Fibroblast of pulmonary artery (primary cell): ENCODE data around the gene CARHSP1.
A peak's percentile ranks its signal among the peaks of the same experiment; 100 is the strongest.

ENCODE experiments used
- DNase-seq: peaks from one replicate; pipeline ENCODE4 v3.0.0-alpha.2; 2010; ENCODE audit warnings: low read depth
- H3K4me3 ChIP-seq: replicated peaks from 2 replicates; pipeline ENCODE4 v1.5.1; 2011; ENCODE audit warnings: low read depth, mild to moderate bottlenecking, control low read depth, low read length, moderate library complexity
- TF ChIP-seq, protein P1 (sequence below): IDR thresholded peaks from 2 replicates; pipeline ENCODE4 v1.5.1; 2011; ENCODE audit warnings: mild to moderate bottlenecking, control low read depth, low read length, inconsistent platforms; ENCODE audit errors: missing control alignments

Gene CARHSP1

DNA sequence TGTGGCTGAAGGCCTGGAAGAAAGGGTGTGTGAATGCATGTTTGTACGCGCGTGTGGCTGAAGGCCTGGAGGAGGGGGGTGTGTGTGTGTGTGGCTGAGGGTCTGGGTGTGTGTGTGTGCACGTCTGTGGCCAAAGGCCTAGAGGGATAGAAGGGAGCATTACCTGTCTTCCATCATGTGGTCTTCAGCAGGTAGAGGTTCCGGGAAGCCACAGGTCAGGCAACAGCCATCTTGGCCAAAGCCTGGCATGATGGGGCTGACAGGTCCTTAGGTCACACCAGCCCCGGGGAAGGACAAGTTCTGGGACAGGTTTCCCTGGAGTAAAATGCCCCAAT is 18.6 kb upstream of the CARHSP1 start:
- no peak overlapping the region for H3K4me3 ChIP-seq
- TF ChIP-seq, protein P1, sequence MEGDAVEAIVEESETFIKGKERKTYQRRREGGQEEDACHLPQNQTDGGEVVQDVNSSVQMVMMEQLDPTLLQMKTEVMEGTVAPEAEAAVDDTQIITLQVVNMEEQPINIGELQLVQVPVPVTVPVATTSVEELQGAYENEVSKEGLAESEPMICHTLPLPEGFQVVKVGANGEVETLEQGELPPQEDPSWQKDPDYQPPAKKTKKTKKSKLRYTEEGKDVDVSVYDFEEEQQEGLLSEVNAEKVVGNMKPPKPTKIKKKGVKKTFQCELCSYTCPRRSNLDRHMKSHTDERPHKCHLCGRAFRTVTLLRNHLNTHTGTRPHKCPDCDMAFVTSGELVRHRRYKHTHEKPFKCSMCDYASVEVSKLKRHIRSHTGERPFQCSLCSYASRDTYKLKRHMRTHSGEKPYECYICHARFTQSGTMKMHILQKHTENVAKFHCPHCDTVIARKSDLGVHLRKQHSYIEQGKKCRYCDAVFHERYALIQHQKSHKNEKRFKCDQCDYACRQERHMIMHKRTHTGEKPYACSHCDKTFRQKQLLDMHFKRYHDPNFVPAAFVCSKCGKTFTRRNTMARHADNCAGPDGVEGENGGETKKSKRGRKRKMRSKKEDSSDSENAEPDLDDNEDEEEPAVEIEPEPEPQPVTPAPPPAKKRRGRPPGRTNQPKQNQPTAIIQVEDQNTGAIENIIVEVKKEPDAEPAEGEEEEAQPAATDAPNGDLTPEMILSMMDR = no peak
- no peak for DNase-seq

DNA sequence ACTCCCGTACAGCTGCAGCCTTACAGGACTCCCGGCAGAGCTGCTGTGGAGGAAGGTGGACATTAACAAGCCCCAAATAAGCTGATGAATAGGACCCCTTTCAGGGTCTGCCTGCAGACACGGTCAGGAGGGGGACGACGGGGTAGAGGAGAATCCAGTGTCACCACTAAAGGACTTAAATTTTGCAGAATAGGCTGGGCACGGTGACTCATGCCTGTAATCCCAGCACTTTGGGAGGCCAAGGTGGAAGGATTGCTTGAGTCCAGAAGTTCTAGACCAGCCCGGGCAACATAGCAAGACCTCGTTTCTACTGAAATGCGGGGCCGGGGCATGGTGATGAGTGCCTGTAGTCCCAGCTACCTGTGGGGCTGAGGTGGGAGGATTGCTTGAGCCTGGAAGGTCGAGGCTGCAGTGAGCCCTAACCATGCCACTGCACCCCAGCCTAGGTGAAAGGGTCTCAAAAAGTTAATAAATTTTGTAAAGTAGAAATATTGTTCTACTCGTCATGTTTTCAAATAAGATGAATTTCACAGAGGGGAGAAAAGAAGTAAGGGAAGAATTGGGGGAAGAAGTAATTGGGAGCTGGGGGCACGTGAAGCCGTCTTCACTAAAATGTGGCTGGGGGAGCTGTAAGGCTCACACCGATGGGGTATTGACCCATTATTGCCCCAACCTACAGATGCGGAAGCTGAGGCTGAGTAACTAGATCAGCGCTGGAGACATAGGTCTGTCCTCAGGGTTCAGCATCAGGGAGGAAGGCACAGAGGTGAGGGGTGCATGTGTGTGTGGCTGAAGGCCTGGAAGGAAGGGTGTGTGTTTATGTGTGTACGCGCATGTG is 18.0 kb upstream of the CARHSP1 start:
- TF ChIP-seq, protein P1 = no peak
- DNase-seq = no peak
- no peak overlapping the region for H3K4me3 ChIP-seq

DNA sequence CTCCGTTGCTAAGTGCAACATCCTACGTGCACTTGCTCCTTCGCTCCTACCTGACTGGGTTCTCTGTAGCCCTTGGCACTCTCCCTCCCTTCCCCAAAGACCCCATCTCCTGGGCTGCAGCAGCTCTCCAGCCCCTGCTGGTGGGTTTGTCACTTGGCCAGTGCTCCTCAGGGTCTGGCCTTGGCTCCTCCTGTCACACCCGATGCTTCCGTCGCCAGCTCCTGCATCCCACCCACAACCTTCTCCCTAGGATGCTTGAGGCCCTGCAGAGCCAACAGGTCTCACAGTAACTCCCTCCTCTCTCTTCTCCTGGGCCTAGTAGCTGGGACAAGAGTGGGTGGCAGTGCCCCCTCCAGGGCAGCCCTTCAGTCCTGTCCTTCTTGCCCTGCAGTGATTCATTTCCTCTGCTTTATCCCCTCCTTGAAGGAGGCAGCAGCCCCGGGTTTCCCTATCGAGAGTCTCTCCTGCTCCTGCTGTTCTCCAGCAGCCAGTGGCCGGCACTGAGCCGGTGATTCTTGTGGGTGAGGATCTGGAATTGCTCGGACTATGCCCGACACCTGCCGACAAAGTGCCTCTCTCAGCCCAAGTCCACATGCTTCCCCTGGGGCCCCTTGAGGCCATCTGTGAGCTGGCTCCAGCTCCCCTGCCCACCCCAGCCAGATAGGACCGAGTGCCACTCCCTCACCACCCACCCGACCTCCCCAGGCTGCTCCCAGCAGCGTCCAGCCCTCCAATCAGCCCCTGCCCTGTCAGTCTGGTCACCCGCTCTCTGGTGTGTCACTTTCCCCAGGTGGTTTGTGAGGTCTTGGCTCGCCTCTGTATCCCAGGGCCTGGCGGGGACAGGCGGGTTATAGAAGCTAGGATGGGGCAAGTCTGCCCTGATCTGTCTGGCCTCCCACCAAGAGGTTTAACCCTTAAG is 17.1 kb upstream of the CARHSP1 start:
- peak; percentile 40 for DNase-seq
- no peak overlapping the region for H3K4me3 ChIP-seq
- TF ChIP-seq, protein P1 = no peak

DNA sequence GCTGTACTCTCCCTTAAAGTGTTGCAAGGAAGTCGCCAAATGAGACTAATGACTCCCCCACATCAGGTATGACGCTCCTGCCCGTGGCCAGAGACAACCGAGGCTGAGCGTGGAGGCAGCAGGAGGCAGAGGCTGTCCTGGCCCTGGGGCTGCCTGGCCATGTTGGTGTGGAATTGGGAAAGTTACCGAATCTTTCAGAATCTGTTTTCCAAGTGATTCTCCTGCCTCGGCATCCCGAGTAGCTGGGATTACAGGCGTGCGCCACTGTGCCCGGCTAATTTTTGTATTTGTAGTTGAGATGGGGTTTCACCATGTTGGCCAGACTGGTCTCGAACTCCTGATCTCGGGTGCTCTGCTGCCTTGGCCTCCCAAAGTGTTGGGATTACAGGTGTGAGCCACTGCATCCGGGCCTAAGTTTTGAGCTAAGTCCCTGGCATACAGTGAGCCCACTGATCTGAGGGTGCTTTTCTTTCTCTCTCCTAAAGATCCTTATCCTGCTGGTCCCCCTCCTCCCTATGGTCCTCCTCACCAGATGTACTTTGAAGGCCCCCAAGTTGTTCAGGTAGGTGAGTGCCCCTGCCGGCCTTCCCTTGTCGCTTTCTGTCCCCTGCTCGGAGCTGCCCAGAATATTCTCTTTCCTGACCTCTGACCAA is 14.0 kb upstream of the CARHSP1 start:
- TF ChIP-seq, protein P1 = no peak
- no peak overlapping the region for H3K4me3 ChIP-seq
- DNase-seq = no peak

- TF ChIP-seq, protein P1 = no peak
- DNase-seq = no peak
- no peak within 1 kb of the TSS for H3K4me3 ChIP-seq
These were observed 13.3 kb upstream of the CARHSP1 start, which contains the start of gene LITAFD for GRCh38 chr16:8882041-8882617. LITAFD (plus strand) TSS chr16:8882351; CDS start chr16:8884356, 2,005 bp downstream.

DNA sequence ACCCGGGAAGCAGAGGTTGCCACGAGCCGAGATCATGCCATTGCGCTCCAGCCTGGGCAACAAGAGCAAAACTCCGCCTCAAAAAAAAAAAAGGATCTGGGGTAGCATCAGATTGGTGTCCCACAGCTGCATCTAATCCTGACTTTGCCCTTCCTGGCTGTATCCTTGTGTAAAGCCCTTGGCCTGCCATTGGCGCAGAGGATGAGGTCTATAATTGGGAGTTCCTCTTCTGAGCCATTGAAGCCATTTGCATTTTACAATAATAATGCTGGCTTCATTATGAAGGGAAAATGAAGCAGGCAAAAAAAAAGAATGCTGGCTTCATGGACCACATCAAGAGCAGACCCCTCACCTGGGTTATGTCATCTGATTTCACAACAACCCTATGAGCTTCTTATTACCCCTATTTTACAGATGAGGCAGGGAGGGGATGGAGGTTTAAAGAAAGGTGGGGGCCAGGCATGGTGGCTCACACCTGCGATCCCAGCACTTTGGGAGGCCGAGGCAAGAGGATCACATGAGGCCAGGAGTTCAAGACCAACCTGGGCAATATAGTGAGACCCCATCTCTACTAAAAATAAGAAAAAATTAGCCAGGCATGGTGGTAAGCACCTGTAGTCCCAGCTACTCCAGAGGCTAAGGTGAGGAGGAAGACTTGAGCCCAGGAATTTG is 12.2 kb upstream of the CARHSP1 start:
- H3K4me3 ChIP-seq = no peak overlapping the region
- TF ChIP-seq, protein P1 = no peak
- DNase-seq = no peak
